C4-2B (cell line): ENCODE data around the gene ZFP36L1.

Experiments used
- CTCF ChIP-seq: fragments of 450-650 bp; conservative IDR thresholded peaks from 2 replicates; pipeline ENCODE4 v1.5.1; 2017; ENCODE audit warnings: mild to moderate bottlenecking
- ZFX ChIP-seq: fragments of 450-650 bp; IDR thresholded peaks from 2 replicates; pipeline ENCODE4 v1.6.1; 2017

- TF ChIP-seq CTCF, result no peak
- no peak for TF ChIP-seq ZFX
Observed at GRCh38 chr14:68807987-68808386, 15.1 kb upstream of the ZFP36L1 start.
